Activated T-cell treated with anti-CD3 and anti-CD28 coated beads for 1 hour (primary cell): ENCODE results near the gene CNTRL.
A peak's percentile ranks its signal among the peaks of the same experiment; 100 is the strongest.

Experiments used
- DNase-seq: peaks from one replicate; pipeline ENCODE4 v3.0.0-alpha.2; 2020; ENCODE audit warnings: low read depth

The CNTRL gene

GRCh38 chr9:121182989-121183388 lies 108.2 kb downstream of the CNTRL start:
- no peak for DNase-seq

- DNase-seq, result no peak
Observed at GRCh38 chr9:121183666-121184423, 109.1 kb downstream of the CNTRL start.

GRCh38 chr9:121184463-121184862 lies 109.7 kb downstream of the CNTRL start:
- DNase-seq, result no peak

GRCh38 chr9:121185178-121185745 lies 110.5 kb downstream of the CNTRL start:
- DNase-seq, result no peak

GRCh38 chr9:121185774-121186403 lies 111.1 kb downstream of the CNTRL start:
- DNase-seq, result no peak

- no peak for DNase-seq
Observed at GRCh38 chr9:121187636-121188305, 113.0 kb downstream of the CNTRL start.

- no peak for DNase-seq
Observed at GRCh38 chr9:121189006-121189405, 114.3 kb downstream of the CNTRL start.

- no peak for DNase-seq
Observed at GRCh38 chr9:121189660-121190059, 114.9 kb downstream of the CNTRL start.

GRCh38 chr9:121191235-121191634 lies 116.5 kb downstream of the CNTRL start:
- DNase-seq, result no peak

- no peak for DNase-seq
Observed at GRCh38 chr9:121192518-121192917, 117.8 kb downstream of the CNTRL start.

GRCh38 chr9:121192959-121193640 lies 118.3 kb downstream of the CNTRL start:
- no peak for DNase-seq

GRCh38 chr9:121194730-121195129 lies 120.0 kb downstream of the CNTRL start:
- no peak for DNase-seq

- no peak for DNase-seq
Observed at GRCh38 chr9:121196389-121196788, 121.6 kb downstream of the CNTRL start.

- no peak for DNase-seq
Observed at GRCh38 chr9:121197132-121197531, 122.4 kb downstream of the CNTRL start.

- DNase-seq, result no peak
Observed at GRCh38 chr9:121198512-121199042, 123.8 kb downstream of the CNTRL start.

GRCh38 chr9:121199921-121200320 lies 125.2 kb downstream of the CNTRL start:
- no peak for DNase-seq

GRCh38 chr9:121200356-121200755 lies 125.6 kb downstream of the CNTRL start:
- DNase-seq, result no peak

GRCh38 chr9:121201045-121201737 lies 126.4 kb downstream of the CNTRL start:
- peak; percentile 33 for DNase-seq

GRCh38 chr9:121201738-121202533 lies 127.2 kb downstream of the CNTRL start, which contains the start of gene RAB14:
TSS of gene RAB14 (minus strand) at chr9:121201869. CDS start at chr9:121193412, 8,457 bp downstream.
- peak; percentile 100 for DNase-seq

- no peak for DNase-seq
Observed at GRCh38 chr9:121204121-121204520, 129.4 kb downstream of the CNTRL start.
